K562 (cell line): ENCODE measurements around the gene TRIM33. TPM values are rescaled to one million over a fixed set of nuclear protein-coding genes. Genes with fewer than 3 reads are reported as not detected.
A peak's percentile ranks its signal among the peaks of the same experiment; 100 is the strongest.

Source experiments
- ATAC-seq: fragments of 200-7000 bp; cut with Tn5 transposase; 3 replicates; pipeline ENCODE4 v1.9.1; 2020; ENCODE audit warnings: moderate library complexity
- BruUV-seq: library from RNA; stranded (reverse); fragments of 400-500 nt; replicated peaks from 2 replicates; lab custom pipeline; 2021; lab: Mats Ljungman, UMichigan
- CTCF ChIA-PET: fragments of 300-600 bp; formaldehyde crosslinking; extraction: SDS; loops from one replicate; lab custom pipeline; 2021; ENCODE audit warnings: low intra/inter-chr PET ratio; lab: Yijun Ruan, JAX
- POLR2A ChIA-PET: fragments of 300-600, 350-650 bp; sonication (Branson Sonifier 250); formaldehyde crosslinking; extraction: SDS; loops from one replicate; lab custom pipeline; 2021; ENCODE audit warnings: antibody characterized with exemption, inconsistent platforms; lab: Yijun Ruan, JAX
- DNase-seq, 4 experiments: peaks; one replicate each; pipeline versions ENCODE4 v3.0.0 to v3.0.0-alpha.2; 2011 to 2018; ENCODE audit warnings: low spot score in 3 of 4, mixed read lengths in 3 of 4; ENCODE audit errors: extremely low read depth in 1 of 4
- FAIRE-seq: peaks from 2 replicates; lab custom pipeline; 2011; peaks lifted over from hg19 to GRCh38; lab: Jason Lieb, UNC
- H2AFZ ChIP-seq: 2 replicates; pipeline ENCODE4 v1.6.0; 2011; ENCODE audit warnings: low read depth, low read length, control low read depth, inconsistent platforms
- H3K27ac ChIP-seq: fragments of 200-600 bp; 3 replicates; pipeline ENCODE4 v1.8.0; 2011; ENCODE audit warnings: low read depth, mild to moderate bottlenecking, control low read depth, inconsistent platforms, low read length, moderate library complexity, mixed read lengths; ENCODE audit errors: extremely low read depth
- H3K27me3 ChIP-seq, 2 experiments: fragments of 300-600 bp in 1 of 2; 2 replicates in 1 of 2; 3 replicates in 1 of 2; pipeline versions ENCODE4 v1.6.0 to v1.8.0; 2011; ENCODE audit warnings: inconsistent platforms in 2 of 2, low read length in 2 of 2, mild to moderate bottlenecking in 1 of 2, mixed read lengths in 1 of 2, moderate library complexity in 1 of 2; ENCODE audit not compliant: control insufficient read depth in 2 of 2, insufficient read depth in 2 of 2
- H3K36me3 ChIP-seq: fragments of 300-600 bp; 3 replicates; pipeline ENCODE4 v1.8.0; 2011; ENCODE audit warnings: mild to moderate bottlenecking, low read length, inconsistent platforms; ENCODE audit not compliant: control insufficient read depth, insufficient read depth
- H3K4me1 ChIP-seq, 2 experiments: fragments of 200-600 bp in 1 of 2; replicated peaks in 1 of 2; 2 replicates in 1 of 2; 3 replicates in 1 of 2; pipeline versions ENCODE4 v1.5.1 to v1.8.0; 2011; ENCODE audit warnings: inconsistent platforms in 2 of 2, low read length in 2 of 2, mild to moderate bottlenecking in 1 of 2, mixed read lengths in 1 of 2, moderate library complexity in 1 of 2; ENCODE audit not compliant: control insufficient read depth in 2 of 2, insufficient read depth in 2 of 2
- H3K4me2 ChIP-seq: 2 replicates; pipeline ENCODE4 v1.6.1; 2011; ENCODE audit warnings: low read length, control low read depth, inconsistent platforms, mixed read lengths; ENCODE audit not compliant: insufficient read depth
- H3K4me3 ChIP-seq: fragments of 200-600 bp; sonication (generic), shearing (Covaris generic); 2 replicates; pipeline ENCODE4 v1.5.1; 2016; ENCODE audit warnings: control low read depth, inconsistent platforms
- H3K79me2 ChIP-seq: fragments of 200-600 bp; 3 replicates; pipeline ENCODE4 v1.8.0; 2011; ENCODE audit warnings: low read length, inconsistent platforms; ENCODE audit not compliant: control insufficient read depth, insufficient read depth
- H3K9ac ChIP-seq, 2 experiments: 2 replicates each; pipeline versions ENCODE4 v1.6.0 to v1.6.1; 2011; ENCODE audit warnings: low read depth in 2 of 2, low read length in 2 of 2, control low read depth in 1 of 2, inconsistent platforms in 1 of 2, mild to moderate bottlenecking in 1 of 2, mixed read lengths in 1 of 2; ENCODE audit not compliant: insufficient read depth in 1 of 2
- H3K9me1 ChIP-seq: one replicate; pipeline ENCODE4 v1.6.0; 2011; ENCODE audit warnings: inconsistent platforms, mild to moderate bottlenecking, low read length, moderate library complexity; ENCODE audit not compliant: control insufficient read depth, insufficient read depth
- H3K9me3 ChIP-seq: replicated peaks from 2 replicates; pipeline ENCODE4 v1.5.1; 2011; ENCODE audit warnings: low read depth, low read length, inconsistent platforms; ENCODE audit not compliant: control insufficient read depth, insufficient read depth
- H4K20me1 ChIP-seq: replicated peaks from 2 replicates; pipeline ENCODE4 v1.6.1; 2011; ENCODE audit warnings: low read length, inconsistent platforms, mixed read lengths; ENCODE audit not compliant: control insufficient read depth, insufficient read depth
- CBX8 ChIP-seq: fragments of 200-600 bp; sonication (generic); IDR thresholded peaks from 2 replicates; pipeline ENCODE4 v1.6.1; 2012; ENCODE audit warnings: borderline replicate concordance, mixed run types, low read depth, mild to moderate bottlenecking, moderate library complexity, mixed read lengths, low read length, control low read depth, inconsistent platforms; ENCODE audit not compliant: poor library complexity, severe bottlenecking; ENCODE audit errors: extremely low read depth
- CC2D1A ChIP-seq: fragments of 450-650 bp; IDR thresholded peaks from 2 replicates; pipeline ENCODE4 v1.6.1; 2017; ENCODE audit warnings: mild to moderate bottlenecking
- CHAMP1 ChIP-seq: fragments of 450-650 bp; IDR thresholded peaks from 2 replicates; pipeline ENCODE4 v1.6.1; 2016; ENCODE audit warnings: mild to moderate bottlenecking
- FOXM1 ChIP-seq, 2 experiments: fragments of 450-650 bp in 1 of 2; sonication (generic) in 1 of 2; formaldehyde crosslinking in 1 of 2; IDR thresholded peaks; 2 replicates each; pipeline versions ENCODE4 v1.6.1 to v1.9.0; 2017 to 2022; ENCODE audit warnings: low read depth in 2 of 2, mild to moderate bottlenecking in 2 of 2, missing genetic modification reagents in 1 of 2, moderate library complexity in 1 of 2
- GTF2E2 ChIP-seq: fragments of 200-800 bp; sonication (Bioruptor generic); IDR thresholded peaks from 2 replicates; pipeline ENCODE4 v1.6.1; 2016; ENCODE audit warnings: missing genetic modification characterization, missing compliant biosample characterization
- JUNB ChIP-seq: fragments of 450-650 bp; formaldehyde crosslinking; conservative IDR thresholded peaks from 2 replicates; pipeline ENCODE4 v1.4.0; 2020; ENCODE audit warnings: mild to moderate bottlenecking
- PYGO2 ChIP-seq: fragments of 450-650 bp; IDR thresholded peaks from 2 replicates; pipeline ENCODE4 v1.6.1; 2016; ENCODE audit warnings: mild to moderate bottlenecking, missing genetic modification characterization, moderate library complexity, missing compliant biosample characterization
- SNRNP70 ChIP-seq: fragments of 200-400 bp; formaldehyde crosslinking; optimal IDR thresholded peaks from 2 replicates; pipeline ENCODE3; 2017; ENCODE audit warnings: low read depth, low read length
- SPI1 ChIP-seq: IDR thresholded peaks from 2 replicates; pipeline ENCODE4 v1.6.1; 2011; ENCODE audit warnings: low read depth, low read length, control low read depth, borderline replicate concordance
- TEAD4 ChIP-seq, 2 experiments: sonication (generic) in 1 of 2; formaldehyde crosslinking in 1 of 2; IDR thresholded peaks; 2 replicates each; pipeline versions ENCODE4 v1.6.1 to v1.8.0; 2012 to 2022; ENCODE audit warnings: borderline replicate concordance in 1 of 2, inconsistent platforms in 1 of 2, low read length in 1 of 2, mild to moderate bottlenecking in 1 of 2, missing genetic modification reagents in 1 of 2
- ZNF431 ChIP-seq: sonication (generic); formaldehyde crosslinking; IDR thresholded peaks from 2 replicates; pipeline ENCODE4 v1.8.0; 2022; ENCODE audit warnings: mild to moderate bottlenecking, missing genetic modification reagents
- WGBS: fragments of 100-300 bp; shearing (Covaris generic); methylation state at CpG from one replicate; pipeline ENCODE4 v1.1.6; 2016; ENCODE audit warnings: low coverage, mixed read lengths; ENCODE audit not compliant: insufficient coverage; ENCODE audit errors: missing lambda C conversion rate; 5-methylcytosine and 5-hydroxymethylcytosine counted together
- in situ Hi-C: fragments of 300-500 bp; cut with MboI; formaldehyde crosslinking; loops from 4 replicates; pipeline ENCODE4 v1.15.0; 2018; ENCODE audit warnings: inconsistent platforms, mixed read lengths
- intact Hi-C: fragments of 100-400 bp; cut with micrococcal nuclease; formaldehyde crosslinking; loops from 2 replicates; pipeline ENCODE4 v1.14.2; 2022
- polyA plus RNA-seq, 8 experiments: library from polyadenylated mRNA; depleted of rRNA in 4 of 8; stranded (reverse) in 5 of 8; unstranded in 3 of 8; fragments of >200 nt; fragmentation: Nextera tagmentation in 2 of 8; fragmentation: Illumina TruSeq in 1 of 8; extraction: Ambion mirVana in 2 of 8; extraction: Trizol in 1 of 8; gene quantifications; 2 replicates each; pipeline versions ENCODE4 v1.2.1 to v1.2.3, GENCODE V29; 2011 to 2014; ENCODE audit warnings: inconsistent platforms in 1 of 8, missing spikeins in 1 of 8
- total RNA-seq, 7 experiments: library from RNA; depleted of rRNA in 6 of 7; stranded (reverse); fragments of >200 nt in 6 of 7; fragmentation: Illumina TruSeq in 2 of 7; extraction: Trizol in 2 of 7; gene quantifications; 2 replicates each; pipeline versions ENCODE4 v1.2.1 to v1.2.3, GENCODE V29; 2011 to 2021; ENCODE audit warnings: low replicate concordance in 1 of 7

Gene TRIM33
- total and polyA plus RNA-seq, 9 of the 15 experiments (the other 6 are each of a cell fraction or from before 2014, with no cell fraction given) = 9.3 to 58.4 (median 40.2) TPM

DNA sequence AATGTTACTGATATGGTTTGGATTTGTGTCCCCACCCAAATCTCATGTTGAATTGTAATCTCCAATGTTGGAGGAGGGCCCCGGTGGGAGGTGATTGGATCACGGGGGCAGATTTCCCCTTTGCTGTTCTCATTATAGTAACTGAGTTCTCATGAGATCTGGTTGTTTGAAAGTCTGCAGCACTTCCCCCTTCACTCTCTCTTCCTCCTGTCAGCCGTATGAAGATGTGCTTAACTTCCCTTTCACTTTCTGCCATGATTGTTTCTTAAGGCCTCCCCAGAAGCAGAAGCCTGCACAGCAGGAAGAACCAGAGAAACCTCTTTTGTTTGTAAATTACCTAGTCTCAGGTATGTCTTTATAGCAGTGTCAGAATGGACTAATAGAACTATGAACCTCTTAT, 28.4 kb downstream of the TRIM33 start:
- no peak overlapping the region for H3K9ac ChIP-seq
- in situ Hi-C loops (no loop called here), intact Hi-C loops (no loop called here)
- ATAC-seq (peak; percentile 33), FAIRE-seq (no peak), DNase-seq (no peak)
- H3K4me3 ChIP-seq = no peak overlapping the region
- H3K4me1 ChIP-seq = peaks cover 0 to 4% of the 10 kb centered on the region in 2 experiments; a peak in 1 of 5 replicates
- no peaks in the 10 kb centered on the region for H3K9me3 ChIP-seq
- POLR2A ChIA-PET = interaction anchor here (0.7 to 1.6 kb wide), 5 partner anchors 11 to 297 kb away, joined by 3 to 5 read pairs (median 3); no protein-coding TSS in a partner anchor
- peaks cover 89% of the 10 kb centered on the region for H3K79me2 ChIP-seq
- H2AFZ ChIP-seq = no peak overlapping the region
- no peaks in the 10 kb centered on the region; the same call in 1 of the 2 replicates for H4K20me1 ChIP-seq
- H3K4me2 ChIP-seq = no peak overlapping the region
- H3K9me1 ChIP-seq = no peaks in the 10 kb centered on the region
- peak overlapping the region; percentile 18; the same call in 1 of the 3 replicates for H3K27ac ChIP-seq
- 20% methylated on average over 3 of the region's 3 CpGs for WGBS
- H3K27me3 ChIP-seq = no peaks in the 10 kb centered on the region
- no TSS peak for BruUV-seq
- H3K36me3 ChIP-seq = peaks cover 8% of the 10 kb centered on the region; the same call in 2 of the 3 replicates
- CTCF ChIA-PET = no interaction called here
- TF ChIP-seq GTF2E2 (tag) = no peak
- no peak for TF ChIP-seq CBX8
- no peak for TF ChIP-seq JUNB (CRISPR knock-in tag)
- no peak for TF ChIP-seq PYGO2 (tag)
- TF ChIP-seq SPI1 = peak; percentile 64; the same call in 1 of the 2 replicates
- TF ChIP-seq CC2D1A = peak; percentile 69; the same call in 1 of the 2 replicates
- peak; percentile 38; the same call in 1 of the 2 replicates for TF ChIP-seq FOXM1 (IDR thresholded peaks at IDR 0.05; ENCODE audit: low read depth)
- TF ChIP-seq FOXM1 (CRISPR knock-in tag; IDR thresholded peaks at IDR 0.05; ENCODE audit: low read depth) = no peak
- TF ChIP-seq CHAMP1 = peak; percentile 13
- TF ChIP-seq SNRNP70 = no peak
- TF ChIP-seq TEAD4 (IDR thresholded peaks at IDR 0.05; ENCODE audit: low read length) = no peak
- no peak for TF ChIP-seq TEAD4 (CRISPR knock-in tag; IDR thresholded peaks at IDR 0.05; ENCODE audit: borderline replicate concordance)
- peak; percentile 64 for TF ChIP-seq ZNF431 (CRISPR knock-in tag)
